ENCODE measurements around the gene EGLN2.
"Not testable (repeated sequence)": the region's sequence is repeated elsewhere in the genome, so short reads cannot be mapped to it uniquely, and the experiment has no call there.

The EGLN2 gene

DNA sequence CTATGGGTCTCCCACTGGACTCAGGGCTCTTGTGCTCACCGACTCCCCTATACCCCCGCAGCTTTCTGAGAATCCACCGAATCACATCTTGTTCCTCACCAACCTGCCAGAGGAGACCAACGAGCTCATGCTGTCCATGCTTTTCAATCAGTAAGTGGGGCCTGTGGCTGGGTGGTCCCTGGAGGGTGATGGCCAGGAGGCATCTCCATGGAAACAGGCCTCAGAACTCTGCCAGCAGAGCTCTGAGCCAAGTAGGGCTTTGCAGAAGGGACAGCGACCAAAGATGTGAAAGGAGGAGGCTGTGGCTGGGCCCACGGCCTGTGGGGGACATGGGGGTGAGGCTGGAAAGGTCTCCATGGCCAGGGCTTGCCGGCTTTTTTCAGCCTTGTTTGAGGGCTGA is 35.5 kb upstream of the EGLN2 start:
- H3K4me3 ChIP-seq (ENCODE audit: low read depth, low read length), result no peak overlapping the region
- TF ChIP-seq, protein P1, sequence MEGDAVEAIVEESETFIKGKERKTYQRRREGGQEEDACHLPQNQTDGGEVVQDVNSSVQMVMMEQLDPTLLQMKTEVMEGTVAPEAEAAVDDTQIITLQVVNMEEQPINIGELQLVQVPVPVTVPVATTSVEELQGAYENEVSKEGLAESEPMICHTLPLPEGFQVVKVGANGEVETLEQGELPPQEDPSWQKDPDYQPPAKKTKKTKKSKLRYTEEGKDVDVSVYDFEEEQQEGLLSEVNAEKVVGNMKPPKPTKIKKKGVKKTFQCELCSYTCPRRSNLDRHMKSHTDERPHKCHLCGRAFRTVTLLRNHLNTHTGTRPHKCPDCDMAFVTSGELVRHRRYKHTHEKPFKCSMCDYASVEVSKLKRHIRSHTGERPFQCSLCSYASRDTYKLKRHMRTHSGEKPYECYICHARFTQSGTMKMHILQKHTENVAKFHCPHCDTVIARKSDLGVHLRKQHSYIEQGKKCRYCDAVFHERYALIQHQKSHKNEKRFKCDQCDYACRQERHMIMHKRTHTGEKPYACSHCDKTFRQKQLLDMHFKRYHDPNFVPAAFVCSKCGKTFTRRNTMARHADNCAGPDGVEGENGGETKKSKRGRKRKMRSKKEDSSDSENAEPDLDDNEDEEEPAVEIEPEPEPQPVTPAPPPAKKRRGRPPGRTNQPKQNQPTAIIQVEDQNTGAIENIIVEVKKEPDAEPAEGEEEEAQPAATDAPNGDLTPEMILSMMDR (IDR thresholded peaks at IDR 0.05; ENCODE audit: low read depth, low read length, missing control alignments), result no peak
- DNase-seq (ENCODE audit: low read depth), result no peak
- in situ Hi-C loops (cut with HindIII; ENCODE audit: low sequenced_read_pairs), result no loop called here

DNA sequence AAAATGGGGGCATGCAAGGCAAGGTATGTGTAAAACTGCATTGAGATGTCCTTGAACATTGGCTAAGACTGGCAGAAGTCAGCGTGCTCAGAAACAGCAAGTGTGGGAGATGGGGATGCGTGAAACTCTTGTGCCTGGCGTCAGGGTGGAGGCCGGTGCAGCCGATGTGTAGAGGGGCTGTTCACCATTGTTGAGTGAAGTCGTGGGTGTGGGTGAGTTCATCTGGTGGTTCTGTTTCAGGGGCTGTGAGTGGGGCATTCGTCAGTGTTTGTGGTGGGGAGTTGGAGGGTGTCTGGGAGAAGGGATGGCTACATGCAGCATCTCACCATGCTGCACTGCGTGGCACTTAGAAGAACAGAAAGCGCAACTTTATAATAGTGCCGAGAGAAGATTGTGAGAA is 35.0 kb upstream of the EGLN2 start:
- in situ Hi-C loops (cut with HindIII; ENCODE audit: low sequenced_read_pairs), result no loop called here
- DNase-seq (ENCODE audit: low read depth), result no peak
- TF ChIP-seq, protein P1 (IDR thresholded peaks at IDR 0.05; ENCODE audit: low read depth, low read length, missing control alignments), result no peak
- H3K4me3 ChIP-seq (ENCODE audit: low read depth, low read length), result no peak overlapping the region

DNA sequence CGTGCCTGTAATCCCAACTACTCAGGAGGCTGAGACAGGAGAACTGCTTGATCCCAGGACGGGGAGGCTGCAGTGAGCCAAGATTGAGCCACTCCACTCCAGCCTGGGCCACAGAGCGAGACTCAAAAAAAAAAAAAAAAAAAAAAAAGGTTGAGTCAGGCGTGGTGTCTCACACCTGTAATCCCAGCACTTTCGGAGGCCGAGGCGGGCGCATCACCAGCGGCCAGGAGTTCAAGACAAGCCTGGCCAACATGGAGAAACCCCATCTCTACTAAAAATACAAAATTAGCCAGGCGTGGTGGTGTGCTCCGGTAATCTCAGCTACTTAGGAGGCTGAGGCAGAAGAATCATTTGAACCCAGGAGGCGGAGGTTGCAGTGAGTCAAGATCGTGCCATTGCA is 32.6 kb upstream of the EGLN2 start:
- H3K4me3 ChIP-seq (ENCODE audit: low read depth, low read length); DNase-seq (ENCODE audit: low read depth); in situ Hi-C loops (cut with HindIII; ENCODE audit: low sequenced_read_pairs): not testable (repeated sequence)

DNA sequence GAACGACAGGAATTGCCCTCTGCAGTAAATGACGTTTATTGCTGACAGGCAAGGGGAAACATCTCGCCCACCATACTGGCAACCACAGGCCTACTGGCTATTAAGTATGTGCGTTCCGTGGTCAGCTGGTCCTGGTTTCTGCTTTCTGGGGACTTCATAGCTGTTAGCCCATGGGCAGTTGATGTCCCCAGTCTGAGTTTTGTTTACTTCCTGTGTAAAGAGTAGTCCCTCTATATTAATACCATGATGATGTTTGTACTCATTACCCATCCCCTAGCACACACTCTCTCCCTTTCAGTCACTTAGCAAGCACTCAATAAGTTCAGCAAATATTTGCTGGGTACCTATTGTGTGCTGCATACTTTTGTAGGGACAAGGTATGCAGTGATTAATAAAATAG is 30.1 kb upstream of the EGLN2 start:
- no peak overlapping the region for H3K4me3 ChIP-seq (ENCODE audit: low read depth, low read length)
- in situ Hi-C loops (cut with HindIII; ENCODE audit: low sequenced_read_pairs), result no loop called here
- DNase-seq (ENCODE audit: low read depth), result no peak
- TF ChIP-seq, protein P1 (IDR thresholded peaks at IDR 0.05; ENCODE audit: low read depth, low read length, missing control alignments), result no peak

DNA sequence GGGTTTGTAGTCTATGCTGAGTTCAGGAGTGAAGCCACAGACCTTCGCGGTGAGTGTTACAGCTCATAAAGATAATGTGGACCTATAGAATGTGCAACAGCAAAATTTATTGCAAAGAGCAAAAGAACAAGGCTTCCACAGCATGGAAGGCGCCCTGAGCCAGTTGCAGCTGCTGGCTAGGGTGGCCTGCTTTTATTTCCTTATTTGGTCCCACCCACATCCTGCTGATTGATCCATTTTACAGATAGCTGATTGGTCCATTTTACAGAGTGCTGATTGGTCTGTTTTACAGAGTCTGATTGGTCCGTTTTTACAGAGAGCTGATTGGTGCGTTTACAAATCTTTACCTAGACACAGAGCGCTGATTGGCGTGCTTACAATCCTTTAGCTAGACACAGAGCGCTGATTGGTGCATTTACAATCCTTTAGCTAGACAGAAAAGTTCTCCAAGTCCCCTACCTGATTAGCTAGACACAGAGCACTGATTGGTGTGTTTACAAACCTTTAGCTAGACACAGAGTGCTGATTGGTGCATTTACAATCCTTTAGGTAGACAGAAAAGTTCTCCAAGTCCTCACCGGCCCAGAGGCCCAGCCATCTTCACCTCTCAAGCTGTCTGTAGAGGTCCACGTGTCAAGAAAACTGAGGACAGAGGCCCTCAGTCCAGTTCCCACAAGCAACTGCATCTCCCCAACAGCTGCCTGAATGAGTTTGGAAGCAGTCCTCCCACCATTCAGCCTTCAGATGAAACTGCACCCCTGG is 27.7 kb upstream of the EGLN2 start:
- DNase-seq (ENCODE audit: low read depth); in situ Hi-C loops (cut with HindIII; ENCODE audit: low sequenced_read_pairs): not testable (repeated sequence)

DNA sequence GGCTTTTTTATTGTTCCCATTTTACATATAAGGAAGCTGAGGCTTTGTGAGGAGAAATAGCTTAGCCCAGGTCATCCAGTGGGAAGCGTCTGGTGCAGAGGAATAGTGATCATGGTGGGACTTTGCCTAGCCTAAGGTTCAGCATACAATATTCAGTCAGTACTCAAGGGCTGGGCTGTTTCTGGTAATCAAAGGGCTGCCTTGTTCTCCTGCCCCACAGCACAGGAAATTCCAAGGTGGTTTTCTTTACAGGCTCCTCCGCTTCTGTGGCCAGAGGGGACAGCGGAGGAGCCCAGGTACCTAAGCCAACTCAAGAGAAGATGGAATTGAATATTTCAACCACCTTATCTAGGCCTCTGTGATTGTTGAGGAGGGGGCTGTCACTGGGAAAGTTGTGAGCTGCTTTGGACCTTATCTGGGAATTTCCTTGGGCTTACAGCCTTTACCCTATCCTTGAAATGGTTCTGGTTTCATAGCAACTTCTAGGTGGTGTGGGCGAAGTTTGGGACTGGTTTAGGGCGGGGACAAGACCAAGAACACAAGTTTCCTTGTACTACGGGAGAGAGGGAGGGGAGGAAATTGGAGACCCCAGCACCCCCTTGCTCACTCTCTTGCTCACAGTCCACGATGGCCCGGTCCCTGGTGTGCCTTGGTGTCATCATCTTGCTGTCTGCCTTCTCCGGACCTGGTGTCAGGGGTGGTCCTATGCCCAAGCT is 23.9 kb upstream of the EGLN2 start, which contains the start of gene MIA:
Gene MIA, plus strand, starts transcription at position 606 of the 716 bp plus-strand sequence. Its CDS starts 22 bp downstream, at position 628.
- H3K4me3 ChIP-seq (ENCODE audit: low read depth, low read length), result no peak within 1 kb of the TSS
- in situ Hi-C loops (cut with HindIII; ENCODE audit: low sequenced_read_pairs), result no loop called here
- TF ChIP-seq, protein P1 (IDR thresholded peaks at IDR 0.05; ENCODE audit: low read depth, low read length, missing control alignments), result no peak
- DNase-seq (ENCODE audit: low read depth), result no peak

More for the DNA sequence above, 27.7 kb upstream of the EGLN2 start:
- not testable (repeated sequence) for H3K4me3 ChIP-seq (ENCODE audit: low read depth, low read length)

DNA sequence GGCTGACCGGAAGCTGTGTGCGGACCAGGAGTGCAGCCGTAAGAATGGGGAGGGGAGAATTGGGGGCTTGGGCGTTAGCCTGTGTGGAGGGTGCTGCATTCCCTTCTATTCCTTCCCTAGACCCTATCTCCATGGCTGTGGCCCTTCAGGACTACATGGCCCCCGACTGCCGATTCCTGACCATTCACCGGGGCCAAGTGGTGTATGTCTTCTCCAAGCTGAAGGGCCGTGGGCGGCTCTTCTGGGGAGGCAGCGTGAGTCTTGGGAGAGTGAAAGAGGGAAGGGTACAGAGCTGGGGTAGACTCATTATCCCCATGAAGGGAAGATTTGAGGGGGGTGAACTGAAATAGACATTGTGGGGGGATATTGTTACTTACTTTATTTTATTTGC is 23.4 kb upstream of the EGLN2 start:
- no peak overlapping the region for H3K4me3 ChIP-seq (ENCODE audit: low read depth, low read length)
- in situ Hi-C loops (cut with HindIII; ENCODE audit: low sequenced_read_pairs), result no loop called here

More for the DNA sequence above, 23.4 kb upstream of the EGLN2 start:
- no peak for DNase-seq (ENCODE audit: low read depth)
- TF ChIP-seq, protein P1 (IDR thresholded peaks at IDR 0.05; ENCODE audit: low read depth, low read length, missing control alignments), result no peak

Data from astrocyte of the cerebellum (primary cell).